ENCODE data around the gene ABCA8.
A peak's percentile ranks its signal among the peaks of the same experiment; 100 is the strongest.
"Not testable (repeated sequence)": the region's sequence is repeated elsewhere in the genome, so short reads cannot be mapped to it uniquely, and the experiment has no call there.

Gene ABCA8, protein sequence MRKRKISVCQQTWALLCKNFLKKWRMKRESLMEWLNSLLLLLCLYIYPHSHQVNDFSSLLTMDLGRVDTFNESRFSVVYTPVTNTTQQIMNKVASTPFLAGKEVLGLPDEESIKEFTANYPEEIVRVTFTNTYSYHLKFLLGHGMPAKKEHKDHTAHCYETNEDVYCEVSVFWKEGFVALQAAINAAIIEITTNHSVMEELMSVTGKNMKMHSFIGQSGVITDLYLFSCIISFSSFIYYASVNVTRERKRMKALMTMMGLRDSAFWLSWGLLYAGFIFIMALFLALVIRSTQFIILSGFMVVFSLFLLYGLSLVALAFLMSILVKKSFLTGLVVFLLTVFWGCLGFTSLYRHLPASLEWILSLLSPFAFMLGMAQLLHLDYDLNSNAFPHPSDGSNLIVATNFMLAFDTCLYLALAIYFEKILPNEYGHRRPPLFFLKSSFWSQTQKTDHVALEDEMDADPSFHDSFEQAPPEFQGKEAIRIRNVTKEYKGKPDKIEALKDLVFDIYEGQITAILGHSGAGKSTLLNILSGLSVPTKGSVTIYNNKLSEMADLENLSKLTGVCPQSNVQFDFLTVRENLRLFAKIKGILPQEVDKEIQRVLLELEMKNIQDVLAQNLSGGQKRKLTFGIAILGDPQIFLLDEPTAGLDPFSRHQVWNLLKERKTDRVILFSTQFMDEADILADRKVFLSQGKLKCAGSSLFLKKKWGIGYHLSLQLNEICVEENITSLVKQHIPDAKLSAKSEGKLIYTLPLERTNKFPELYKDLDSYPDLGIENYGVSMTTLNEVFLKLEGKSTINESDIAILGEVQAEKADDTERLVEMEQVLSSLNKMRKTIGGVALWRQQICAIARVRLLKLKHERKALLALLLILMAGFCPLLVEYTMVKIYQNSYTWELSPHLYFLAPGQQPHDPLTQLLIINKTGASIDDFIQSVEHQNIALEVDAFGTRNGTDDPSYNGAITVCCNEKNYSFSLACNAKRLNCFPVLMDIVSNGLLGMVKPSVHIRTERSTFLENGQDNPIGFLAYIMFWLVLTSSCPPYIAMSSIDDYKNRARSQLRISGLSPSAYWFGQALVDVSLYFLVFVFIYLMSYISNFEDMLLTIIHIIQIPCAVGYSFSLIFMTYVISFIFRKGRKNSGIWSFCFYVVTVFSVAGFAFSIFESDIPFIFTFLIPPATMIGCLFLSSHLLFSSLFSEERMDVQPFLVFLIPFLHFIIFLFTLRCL (N-terminal part only)

DNA sequence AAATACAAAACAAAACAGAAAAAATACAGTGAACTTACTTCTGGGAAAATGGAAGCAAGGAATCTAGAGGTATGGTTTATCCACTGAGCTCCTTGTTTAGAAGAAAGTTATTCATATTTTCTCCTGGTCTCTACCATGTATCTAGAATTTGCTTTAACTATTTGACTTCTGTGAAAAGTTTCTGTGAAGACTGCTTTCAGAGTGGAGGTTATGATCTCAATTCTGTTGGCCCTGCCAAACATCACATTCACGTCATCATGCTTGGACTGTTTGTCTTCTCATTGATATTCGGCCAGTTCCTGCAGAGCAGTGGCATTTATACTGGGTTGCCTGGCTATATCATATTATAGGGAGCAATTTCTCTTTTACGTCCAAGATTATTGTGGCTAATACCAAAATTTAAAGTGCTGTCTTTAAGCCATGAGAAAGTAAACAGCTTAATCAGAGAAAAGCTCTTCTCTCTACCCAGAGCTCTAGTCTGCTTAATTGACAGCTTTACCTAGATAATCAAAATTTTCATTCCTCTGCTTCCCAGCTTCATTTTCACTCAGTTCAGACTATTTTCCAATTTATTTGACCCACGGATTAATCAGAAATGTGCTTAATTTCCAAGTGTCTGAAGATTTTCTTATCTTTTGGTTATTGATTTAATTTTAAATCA lies at the start of gene ABCA8:
ABCA8 (minus strand) TSS at position 212 of the 661 bp plus-strand sequence. CDS start 13,358 bp downstream, outside the sequence.
- peak; percentile 29 for DNase-seq

DNA sequence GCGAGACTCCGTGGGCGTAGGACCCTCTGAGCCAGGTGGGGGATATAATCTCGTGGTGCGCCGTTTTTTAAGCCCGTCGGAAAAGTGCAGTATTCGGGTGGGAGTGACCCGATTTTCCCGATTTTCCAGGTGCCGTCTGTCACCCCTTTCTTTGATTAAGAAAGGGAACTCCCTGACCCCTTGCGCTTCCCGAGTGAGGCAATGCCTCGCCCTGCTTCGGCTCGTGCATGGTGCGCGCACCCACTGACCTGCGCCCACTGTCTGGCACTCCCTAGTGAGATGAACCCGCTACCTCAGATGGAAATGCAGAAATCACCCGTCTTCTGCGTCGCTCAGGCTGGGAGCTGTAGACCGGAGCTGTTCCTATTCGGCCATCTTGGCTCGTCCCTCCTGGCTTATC lies 49.6 kb upstream of the ABCA8 start:
- not testable (repeated sequence) for DNase-seq

DNA sequence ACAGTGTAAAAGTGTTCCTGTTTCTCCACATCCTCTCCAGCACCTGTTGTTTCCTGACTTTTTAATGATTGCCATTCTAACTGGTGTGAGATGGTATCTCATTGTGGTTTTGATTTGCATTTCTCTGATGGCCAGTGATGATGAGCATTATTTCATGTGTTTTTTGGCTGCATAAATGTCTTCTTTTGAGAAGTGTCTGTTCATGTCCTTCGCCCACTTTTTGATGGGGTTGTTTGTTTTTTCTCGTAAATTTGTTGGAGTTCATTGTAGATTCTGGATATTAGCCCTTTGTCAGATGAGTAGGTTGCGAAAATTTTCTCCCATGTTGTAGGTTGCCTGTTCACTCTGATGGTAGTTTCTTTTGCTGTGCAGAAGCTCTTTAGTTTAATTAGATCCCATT lies 44.6 kb upstream of the ABCA8 start:
- DNase-seq = not testable (repeated sequence)

DNA sequence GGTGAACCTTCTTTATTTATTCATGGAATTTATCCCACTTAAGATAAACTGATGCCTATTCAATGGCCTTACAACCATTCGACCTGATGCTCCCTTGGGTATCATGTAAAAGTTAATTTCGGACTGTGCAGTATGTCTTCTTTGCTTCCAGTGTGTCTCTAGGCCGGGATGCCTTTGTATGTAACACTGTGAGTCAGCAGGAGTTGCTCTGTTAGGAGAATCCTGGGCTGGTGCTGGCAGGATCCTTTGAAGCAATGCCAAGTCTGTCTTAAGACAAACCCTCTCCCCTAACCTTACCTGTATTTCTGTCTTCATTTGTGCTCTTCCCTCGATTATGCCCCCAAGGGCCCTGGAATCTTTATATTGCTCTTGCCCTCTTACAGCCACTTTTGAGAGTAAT lies 37.9 kb upstream of the ABCA8 start:
- peak; percentile 5 for DNase-seq

DNA sequence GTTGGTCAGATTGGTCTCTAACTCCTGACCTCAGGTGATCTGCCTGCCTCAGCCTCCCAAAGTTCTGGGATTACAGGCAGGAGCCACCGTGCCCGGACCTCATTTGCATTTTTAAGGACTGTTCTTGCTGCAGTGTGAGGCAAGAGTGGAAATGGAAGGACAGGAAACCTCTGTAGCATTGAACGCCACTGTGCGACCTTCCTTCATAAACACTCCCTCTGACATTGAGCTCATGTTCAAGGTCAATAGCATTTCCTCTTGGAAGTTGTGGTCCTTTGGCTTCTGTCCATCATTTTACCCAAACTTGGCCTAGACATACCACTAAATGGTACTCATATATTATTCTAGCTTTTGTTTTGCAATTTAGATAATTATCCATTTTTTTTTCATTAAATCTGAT lies 32.8 kb upstream of the ABCA8 start:
- no peak for DNase-seq

DNA sequence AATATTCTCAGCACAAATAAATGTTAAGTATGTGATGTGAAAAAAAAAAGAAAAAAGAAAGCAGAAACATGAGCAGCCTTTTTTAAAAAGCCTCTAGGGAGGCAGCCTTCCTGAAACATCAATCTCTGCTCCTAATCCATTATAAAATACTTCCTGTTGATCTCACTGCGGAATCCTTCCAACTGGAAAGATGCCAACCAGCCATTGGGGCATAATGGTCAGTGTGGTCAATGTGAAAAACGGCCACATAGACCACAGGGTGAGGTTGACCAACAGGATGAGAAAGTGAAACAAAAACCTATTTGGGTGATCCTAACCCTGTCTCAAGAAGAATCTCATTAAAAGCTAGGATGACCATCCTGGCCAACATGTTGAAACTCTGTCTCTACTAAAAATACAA lies 26.1 kb upstream of the ABCA8 start:
- peak; percentile 44 for DNase-seq

DNA sequence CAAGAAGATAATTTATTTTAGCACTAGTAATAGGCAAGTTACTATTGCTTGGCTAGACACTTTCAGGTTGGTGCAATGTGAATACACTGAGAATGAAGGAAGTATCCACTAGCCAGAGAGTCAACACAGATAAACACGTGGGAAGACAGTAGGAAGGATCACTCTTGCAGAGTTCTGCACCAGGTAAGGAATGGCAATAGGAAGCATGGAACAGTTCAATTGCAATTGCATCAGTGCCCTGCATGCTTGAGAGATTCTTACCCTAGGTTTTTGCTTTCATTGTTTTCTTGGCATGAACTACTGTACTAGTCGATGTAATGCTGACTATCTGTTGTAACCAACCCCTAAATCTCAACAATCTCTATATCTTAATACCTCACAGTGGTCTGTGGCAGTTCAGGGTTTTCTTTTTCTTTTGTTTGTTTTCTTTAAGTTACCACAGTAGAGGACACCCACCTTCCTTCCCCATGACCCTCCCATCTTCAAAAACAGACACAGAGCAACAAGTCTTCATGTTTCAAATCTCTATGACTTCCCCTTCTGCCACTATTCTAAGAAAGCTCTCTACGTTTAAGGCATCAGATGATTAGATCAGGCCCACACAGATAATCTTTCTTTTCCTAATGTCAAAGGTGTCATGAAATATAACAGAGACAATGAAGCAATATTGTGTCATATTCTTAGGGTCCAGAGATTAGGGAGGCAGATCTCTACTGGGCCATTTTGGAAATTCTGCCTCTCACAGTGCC lies 18.1 kb upstream of the ABCA8 start:
- no peak for DNase-seq

DNA sequence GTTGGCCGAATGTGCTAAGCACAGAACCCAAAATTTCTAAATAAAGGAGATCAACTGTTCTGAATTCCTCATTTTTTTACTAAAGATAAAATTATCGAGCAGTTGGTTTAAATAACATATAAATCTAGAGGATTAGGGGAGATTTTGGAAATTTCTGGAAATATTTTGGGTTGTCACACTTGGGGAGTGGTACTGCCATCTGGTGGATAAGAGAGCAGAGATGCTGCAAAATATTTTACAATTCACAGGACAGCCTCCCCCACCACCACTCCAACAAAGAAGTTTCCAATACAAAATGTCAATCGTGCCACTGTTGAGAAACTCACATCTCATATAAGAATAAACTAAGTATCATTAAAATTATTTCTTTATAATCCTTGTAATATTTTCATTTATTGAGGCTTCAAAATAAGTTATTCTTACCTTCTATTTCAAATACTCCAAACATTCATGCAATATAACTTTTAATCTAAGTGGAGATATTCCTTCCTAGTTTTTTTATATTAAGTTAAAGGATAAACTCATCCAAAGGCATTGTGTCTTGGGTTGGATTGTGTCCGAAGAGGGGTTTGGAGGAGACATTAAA lies 17.0 kb upstream of the ABCA8 start:
- DNase-seq = peak; percentile 19

DNA sequence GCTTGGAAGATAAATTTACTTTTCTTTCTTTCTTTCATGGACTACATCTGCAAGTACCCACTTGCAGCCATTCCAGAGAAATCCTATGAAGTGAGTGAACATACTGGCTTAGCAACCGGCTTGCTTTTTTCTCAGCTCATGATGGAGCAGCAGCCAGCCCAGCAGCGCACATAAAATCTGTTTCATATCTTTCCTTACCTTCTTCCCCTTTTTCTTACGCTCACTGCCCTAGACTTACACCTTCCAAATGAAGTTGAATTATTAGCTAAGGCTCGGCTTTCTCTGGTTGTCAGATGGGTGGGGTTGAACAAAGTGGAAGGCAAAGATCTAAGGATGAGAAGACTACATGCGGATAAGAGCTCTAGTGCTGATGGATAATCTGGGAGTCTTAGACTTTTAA lies 13.9 kb upstream of the ABCA8 start:
- no peak for DNase-seq

DNA sequence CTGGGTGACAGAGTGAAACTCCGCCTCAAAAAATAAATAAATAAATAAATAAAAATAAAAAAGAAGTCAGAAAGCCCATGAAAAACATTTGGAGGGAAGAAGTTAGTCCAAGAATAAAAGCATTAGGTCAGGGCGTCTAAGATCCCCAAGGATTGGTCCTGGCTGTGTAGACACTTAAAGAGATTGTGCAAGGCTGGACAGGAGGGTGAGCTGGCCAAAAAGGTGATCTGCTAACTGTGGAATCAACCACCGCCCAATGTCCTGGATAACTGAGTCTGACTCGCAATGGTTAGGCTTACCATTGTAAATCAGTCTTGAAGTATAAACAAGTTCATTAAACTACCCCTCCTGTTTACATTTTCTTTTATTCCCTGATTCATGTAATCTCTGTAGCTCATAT lies 8.8 kb upstream of the ABCA8 start:
- DNase-seq = no peak

DNA sequence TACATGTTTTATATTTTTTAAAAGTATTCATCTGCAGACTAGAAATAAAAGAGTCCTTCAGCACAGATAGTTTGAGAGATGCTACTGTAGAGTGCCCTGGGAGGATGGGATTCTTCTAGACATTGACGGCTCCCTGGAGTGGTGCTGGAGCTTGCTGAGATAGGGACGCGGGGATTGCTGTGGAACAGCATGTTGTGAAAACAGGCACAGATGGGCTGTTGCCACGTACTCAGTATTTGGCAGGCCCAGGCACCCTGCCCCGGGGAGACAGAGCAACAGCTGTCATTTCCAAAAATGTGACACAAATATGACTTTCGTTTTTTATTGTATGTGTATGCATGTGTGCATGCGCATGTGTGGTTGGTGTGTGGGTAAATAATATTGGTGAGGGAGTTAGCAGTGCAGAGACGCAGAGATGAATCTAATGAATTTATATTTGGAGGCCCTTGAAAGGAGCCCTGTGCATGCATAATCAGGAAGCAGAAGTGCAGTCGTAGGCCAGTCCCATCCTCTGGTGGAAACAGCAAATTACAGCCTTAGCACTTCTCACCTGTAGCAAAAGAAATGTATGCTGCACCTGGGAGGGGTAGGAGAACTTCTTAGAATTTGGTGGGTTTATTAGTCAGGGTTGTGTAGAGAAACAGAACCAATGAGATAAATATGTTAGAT lies 6.2 kb upstream of the ABCA8 start:
- no peak for DNase-seq

DNA sequence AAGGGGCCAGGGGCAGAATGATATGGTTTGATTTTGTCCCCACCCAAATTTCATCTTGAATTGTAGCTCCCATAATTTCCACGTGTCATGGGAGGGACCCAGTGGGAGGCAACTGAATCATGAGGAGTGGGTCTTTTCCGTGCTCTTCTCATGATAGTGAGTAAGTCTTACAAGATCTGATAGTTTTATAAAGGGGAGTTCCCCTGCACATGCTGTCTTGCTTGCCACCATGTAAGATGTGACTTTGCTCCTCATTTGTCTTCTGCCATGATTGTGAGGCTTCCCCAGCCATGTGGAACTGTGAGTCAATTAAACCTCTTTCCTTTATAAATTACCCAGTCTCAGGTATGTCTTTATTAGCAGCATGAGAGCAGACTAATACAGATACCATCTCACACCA lies 3.9 kb upstream of the ABCA8 start:
- DNase-seq = not testable (repeated sequence)

DNA sequence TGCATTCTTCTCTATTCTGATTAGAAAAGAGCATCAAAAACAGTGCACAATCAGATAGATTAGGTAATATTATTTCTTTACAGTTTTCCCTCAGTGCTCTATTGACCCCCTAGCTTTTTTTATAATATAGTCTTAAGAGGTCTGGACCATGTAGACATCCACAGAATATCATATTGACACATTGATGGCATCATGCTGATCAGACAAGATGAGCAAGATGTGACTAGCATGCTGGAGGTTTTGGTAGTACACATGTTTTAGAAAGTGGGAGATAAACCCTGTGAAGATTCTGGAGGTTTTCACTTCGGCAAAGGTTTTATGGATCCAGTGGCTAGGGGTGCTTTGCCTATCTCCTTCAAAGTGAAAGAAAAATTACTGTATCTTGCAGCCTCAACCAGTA lies 2.8 kb upstream of the ABCA8 start:
- no peak for DNase-seq

DNA sequence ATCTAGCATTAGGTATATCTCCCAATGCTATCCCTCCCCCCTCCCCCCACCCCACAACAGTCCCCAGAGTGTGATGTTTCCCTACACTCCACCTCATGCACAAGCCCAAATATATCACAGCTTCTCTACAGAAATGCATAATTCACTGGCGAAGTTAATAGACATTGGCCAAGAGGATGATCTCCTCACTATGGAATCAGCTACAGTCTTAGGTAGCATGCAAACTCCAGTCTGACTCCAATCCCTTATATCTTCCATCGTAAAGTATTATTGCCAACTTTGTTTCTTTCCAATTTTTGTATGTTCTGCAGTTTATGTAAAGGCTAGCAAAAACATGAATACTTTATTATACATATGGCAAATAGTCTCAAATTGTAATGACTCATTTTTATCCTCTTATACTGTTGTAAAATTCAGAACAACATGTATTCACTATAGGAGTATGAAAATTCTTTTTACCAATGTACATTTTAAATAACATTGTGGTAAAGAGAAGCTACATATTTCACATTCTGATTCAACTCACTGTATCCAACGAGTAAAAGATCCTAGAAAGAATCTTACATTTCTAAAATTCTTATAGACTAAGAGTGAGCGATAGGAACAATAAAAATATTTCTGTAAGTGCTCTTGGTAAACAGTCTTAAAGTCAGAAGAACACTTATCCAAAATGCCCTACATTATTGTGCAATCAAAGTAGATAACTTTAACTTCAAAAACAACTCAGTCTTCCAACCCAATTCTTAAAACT lies 871 bp downstream of the ABCA8 start:
- peak; percentile 42 for DNase-seq

DNA sequence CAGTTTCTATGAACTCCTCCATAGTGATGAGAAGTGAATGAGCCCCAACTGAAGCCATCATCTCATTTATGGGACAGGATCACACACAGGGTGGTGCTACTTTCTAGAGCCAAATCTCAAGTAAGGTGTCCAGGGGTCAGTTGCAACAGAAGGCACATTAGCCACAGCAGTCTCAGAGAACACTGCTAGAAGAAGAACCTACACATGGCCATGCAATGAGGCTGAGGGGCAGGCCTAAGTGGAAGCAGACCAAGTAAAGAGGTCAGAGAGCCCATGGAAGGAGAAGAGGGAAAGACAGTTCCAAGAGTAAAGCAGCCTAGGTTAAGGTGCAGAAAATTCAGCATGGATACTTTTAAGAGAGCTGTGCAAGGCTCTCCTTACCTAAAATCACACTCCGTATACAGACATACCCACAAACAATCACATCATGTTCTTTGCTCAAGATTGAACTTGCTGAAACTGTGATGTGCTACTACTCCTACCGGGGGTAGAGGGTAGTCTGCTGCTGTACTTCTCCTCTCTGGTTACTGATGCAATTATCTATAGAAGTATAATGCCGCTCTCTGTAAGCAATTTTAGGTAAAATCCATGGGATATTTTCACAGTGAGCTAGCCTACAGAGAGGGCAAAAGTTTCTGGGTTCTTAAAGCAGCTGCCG lies 1.7 kb downstream of the ABCA8 start:
- DNase-seq = no peak

DNA sequence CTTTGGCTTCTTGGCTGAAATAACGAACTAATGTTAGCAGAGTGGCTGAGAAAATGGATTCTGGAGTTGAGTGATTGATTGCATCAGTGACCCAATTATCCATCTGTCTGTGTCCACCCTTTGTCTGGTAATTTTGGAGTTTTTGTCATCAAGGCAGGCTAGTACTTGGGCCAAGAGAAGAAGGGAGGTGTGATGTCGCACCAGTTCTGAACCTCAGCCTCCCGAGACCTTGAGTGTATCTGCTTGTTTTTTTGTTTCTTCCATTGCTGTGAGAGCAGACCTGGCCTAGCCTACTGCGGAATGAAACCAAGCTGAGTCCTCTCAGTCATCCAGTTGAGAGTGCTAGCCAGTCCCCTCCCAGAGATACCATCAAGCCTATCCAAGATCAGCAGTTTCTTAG lies 4.5 kb downstream of the ABCA8 start:
- no peak for DNase-seq

DNA sequence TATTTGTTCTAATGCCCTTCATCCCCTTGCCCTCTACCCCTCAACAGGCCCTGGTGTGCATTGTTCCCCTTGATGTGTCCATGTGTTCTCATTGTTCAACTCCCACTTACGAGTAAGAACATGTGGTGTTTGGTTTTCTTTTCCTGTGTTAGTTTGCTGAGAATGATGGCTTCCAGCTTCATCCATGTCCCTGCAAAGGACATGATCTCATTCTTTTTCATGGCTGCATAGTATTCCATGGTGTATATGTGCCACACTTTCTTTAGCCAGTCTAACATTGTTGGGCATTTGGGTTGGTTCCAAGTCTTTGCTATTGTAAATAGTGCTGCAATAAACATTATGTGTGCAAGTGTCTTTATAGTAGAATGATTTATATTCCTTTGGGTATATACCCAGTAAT lies 7.3 kb downstream of the ABCA8 start:
- not testable (repeated sequence) for DNase-seq

DNA sequence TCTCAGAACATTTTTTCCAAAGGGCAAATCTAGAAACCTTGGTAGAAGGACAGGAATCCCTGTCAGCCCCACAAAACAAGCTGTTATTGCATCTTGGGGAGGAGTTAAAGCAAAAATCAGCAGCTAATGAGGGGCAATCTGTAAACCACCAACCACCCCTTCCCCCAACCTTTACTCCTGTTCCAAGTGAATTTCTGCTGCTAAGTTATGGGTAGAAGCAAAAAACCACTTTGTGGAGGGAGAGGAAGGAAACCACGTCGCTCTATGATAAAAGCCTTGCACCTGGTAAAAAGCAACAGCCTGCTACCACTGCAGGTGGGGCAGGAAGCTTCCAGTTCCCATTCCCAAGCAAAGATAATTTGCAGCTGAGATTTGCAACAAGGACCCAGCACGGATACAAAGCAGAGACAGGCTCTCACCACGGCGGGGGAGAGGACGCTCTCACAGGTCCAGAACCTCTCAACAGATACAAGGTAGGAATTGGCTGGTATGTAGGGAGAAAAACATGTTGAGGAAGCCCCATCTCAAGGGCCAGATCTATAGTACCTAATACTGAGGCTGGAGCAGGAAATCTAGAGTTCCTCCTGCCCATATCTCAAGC lies 10.7 kb downstream of the ABCA8 start:
- no peak for DNase-seq

DNA sequence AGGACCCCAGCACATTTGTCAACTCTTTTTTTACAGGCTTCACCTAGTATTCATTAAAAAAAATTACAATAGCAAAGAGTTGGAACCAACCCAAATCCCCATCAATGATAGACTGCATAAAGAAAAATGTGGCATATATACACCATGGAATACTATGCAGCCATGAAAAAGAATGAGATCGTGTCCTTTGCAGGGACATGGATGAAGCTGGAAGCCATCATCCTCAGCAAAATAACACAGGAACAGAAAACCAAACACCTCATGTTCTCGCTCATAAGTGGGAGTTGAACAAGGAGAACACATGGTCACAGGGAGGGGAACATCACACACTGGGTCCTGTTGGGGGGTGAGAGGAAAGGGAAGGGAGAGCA lies 11.4 kb downstream of the ABCA8 start:
- not testable (repeated sequence) for DNase-seq
